Adrenal gland (tissue), 5 donors: Measurements from ENCODE around the gene GPR6.

Source experiments
- POLR2A ChIP-seq, 2 donors: fragments of 450-650 bp; IDR thresholded peaks; one replicate each; pipeline ENCODE4 v1.6.1; 2017; ENCODE audit warnings: antibody characterized with exemption in 2 of 2, mild to moderate bottlenecking in 2 of 2, moderate library complexity in 1 of 2
- TF ChIP-seq, protein P1 (sequence below), 6 experiments: fragments of 450-650 bp in 4 of 6; fragments of 200-600 bp in 2 of 6; sonication (generic) in 1 of 6; IDR thresholded peaks; 1 replicate in 5 of 6; 2 replicates in 1 of 6; pipeline versions ENCODE4 v1.5.1 to v1.8.0; 2016 to 2021; ENCODE audit warnings: antibody characterized with exemption in 6 of 6, mild to moderate bottlenecking in 2 of 6, moderate library complexity in 1 of 6
- donor health status: DM: no; HTN: no; CAD: no.

DNA sequence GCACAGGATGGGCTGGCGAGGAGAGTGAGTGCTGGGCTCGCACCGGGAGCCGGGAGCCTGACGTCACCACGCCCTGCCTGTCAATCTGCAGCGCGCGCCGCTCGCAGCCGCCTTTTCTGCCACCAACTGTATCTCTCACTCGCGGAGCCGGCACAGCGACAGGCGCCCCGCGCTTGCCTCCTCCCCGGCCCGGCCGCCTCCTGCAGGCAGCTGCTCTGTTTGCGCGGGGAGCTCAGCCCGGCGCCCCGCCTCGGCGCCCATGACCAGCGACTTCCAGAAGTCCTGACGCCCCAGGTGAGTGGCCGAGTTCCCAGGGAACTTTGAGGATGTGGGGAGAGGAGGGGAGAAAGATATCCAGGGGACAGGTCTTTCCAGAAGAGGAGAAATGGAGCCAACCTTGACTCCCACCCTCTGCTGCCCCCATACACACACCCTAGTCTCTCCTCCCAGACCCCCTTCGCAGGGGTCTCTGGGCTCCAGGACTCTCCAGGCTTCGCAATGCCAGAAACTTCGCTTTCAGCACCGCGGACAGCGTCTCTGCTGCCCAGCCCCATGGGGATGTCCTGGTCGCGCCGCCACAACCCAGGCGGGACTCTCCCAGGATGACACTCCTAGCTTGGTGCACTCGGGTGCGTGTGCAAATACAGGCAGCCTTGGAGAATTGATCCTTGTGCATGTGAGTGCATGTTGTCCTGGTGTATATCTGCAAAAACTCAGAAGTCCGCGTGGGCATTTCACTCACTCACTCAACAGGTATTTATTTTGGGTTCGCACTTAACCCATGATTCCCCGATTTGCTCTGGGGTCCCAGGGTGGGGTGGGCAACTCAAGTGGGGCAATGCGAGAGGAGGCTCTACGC is at the start of gene GPR6:
- no peak for TF ChIP-seq POLR2A (IDR thresholded peaks at IDR 0.05)
- TF ChIP-seq, protein P1, sequence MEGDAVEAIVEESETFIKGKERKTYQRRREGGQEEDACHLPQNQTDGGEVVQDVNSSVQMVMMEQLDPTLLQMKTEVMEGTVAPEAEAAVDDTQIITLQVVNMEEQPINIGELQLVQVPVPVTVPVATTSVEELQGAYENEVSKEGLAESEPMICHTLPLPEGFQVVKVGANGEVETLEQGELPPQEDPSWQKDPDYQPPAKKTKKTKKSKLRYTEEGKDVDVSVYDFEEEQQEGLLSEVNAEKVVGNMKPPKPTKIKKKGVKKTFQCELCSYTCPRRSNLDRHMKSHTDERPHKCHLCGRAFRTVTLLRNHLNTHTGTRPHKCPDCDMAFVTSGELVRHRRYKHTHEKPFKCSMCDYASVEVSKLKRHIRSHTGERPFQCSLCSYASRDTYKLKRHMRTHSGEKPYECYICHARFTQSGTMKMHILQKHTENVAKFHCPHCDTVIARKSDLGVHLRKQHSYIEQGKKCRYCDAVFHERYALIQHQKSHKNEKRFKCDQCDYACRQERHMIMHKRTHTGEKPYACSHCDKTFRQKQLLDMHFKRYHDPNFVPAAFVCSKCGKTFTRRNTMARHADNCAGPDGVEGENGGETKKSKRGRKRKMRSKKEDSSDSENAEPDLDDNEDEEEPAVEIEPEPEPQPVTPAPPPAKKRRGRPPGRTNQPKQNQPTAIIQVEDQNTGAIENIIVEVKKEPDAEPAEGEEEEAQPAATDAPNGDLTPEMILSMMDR (IDR thresholded peaks at IDR 0.05): no peak
